GM20431 (cell line): ENCODE data around the gene PSME1.

Source experiments
- in situ Hi-C: fragments of 300-500 bp; cut with MseI, MboI; formaldehyde crosslinking; loops from one replicate; pipeline ENCODE4 v1.15.0; 2020; ENCODE audit warnings: low sequenced_read_pairs; ENCODE audit not compliant: unreplicated experiment

The PSME1 gene

DNA sequence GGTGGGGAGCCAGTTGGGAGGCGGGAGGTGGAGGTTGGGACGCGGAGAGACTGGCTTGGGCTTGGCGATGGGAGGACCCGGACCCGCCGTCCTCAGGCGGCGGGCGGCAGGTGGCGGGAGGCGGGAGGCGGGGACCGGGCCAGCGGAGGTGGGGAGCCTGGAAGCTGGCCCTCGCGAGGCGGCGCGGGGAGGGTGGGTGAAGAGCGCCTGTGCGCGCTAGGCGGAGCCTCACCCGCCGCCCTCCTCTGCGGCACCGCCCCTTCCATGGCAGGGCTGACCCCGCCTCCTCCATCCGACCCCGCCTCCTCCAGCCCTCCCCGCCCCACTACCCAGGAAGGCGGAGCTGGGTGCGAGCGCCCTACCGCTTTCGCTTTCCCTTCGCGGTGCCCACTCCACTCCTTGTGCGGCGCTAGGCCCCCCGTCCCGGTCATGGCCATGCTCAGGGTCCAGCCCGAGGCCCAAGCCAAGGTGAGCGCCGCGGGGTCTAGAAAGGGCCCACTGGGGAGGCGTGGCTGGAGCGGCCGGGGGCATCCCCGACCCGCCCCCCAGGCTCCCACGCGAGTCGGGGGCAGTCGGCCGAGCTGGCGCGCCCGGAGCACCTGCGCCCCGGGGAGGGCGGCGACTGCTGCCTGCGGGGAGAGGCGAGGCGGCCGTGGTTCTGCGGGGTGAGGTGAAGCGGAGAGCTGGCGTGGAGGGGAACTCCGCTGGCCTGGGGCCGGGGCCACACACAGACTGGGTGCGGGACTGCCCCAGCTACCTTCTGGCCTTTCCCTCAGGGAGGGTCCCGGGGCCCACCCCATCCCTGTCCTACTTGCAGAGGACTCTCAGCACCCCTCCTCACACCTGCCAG, at the start of gene PSME1:
TSS of gene PSME1 (plus strand) at position 361 of the 850 bp plus-strand sequence. CDS start at position 430, 69 bp downstream.
- in situ Hi-C loops = no loop called here

DNA sequence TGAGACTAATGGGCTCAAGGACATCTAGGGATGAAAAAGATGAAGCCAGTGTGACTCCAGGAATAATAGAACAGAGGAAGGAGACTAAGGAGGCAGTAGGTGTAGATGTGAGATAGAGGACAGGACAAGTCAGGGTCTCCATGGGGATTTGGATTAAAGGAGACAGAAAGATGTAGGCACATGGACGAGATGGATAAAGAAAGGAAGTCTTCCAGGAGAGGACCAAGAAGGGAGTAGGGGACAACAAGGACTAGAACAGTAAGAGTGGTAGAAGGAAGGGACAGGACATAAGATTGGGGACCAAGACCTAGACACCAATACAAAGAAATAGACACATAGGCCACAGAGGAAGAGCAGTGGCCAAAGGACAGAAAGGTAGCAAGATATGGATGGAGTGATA, 49.0 kb upstream of the PSME1 start:
- in situ Hi-C loops = no loop called here

DNA sequence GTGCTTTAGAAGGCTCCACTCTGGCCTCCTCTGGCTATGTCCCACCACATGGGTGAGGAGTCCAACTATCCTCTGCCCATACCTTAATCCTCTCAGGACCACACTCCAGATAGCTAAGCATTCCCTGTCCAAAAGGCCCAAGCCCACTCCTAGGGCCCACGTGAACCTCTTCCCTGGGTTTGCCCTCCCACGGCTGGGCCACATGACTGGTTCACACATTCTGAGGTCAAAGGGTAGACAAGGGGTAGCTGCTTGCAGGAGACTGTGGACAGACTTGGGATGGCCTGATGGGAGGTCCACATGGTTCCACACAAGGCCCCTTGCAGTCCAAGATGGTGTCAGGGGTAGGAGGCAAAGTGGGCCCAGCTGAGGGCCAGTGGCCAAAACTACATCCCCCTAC, 47.9 kb upstream of the PSME1 start:
- in situ Hi-C loops = no loop called here

DNA sequence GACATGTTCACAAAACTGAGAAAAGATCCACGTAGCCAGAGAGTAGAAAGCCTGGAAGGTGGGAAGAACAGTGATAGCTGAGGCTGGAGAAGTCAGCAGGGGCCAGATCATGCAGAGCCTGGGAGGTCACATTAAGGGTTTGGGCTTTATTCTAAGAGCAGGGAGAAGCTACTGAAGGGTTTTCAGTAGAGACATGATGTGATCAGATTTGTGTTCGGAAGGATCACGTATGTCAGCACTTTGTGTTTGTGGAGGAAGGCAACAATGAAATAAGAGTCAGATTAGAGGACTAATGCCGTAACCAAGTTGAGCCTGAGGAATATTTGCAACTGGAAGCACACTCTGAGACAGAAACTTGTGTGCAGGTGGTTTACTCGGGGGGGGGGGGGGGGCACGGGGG, 46.1 kb upstream of the PSME1 start:
- in situ Hi-C loops = no loop called here

DNA sequence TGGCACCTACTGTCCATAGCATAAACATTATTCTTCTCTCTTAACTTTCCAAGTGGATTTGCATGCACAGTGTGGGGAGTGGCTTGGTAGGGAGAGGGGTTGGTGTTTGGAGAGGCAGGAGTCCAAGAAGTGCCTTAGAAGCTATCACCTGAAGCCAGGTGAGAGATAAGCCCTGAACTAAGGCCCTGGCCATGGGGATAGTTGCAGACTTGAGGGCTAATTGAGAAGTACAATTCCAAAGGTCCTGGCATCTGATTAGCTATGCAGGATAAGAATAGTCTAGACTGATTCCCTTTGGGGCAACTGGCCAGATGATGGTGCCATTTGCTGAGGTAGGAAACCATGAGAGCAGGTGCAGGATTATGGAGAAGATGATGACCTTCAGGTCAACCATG, 43.9 kb upstream of the PSME1 start:
- in situ Hi-C loops = no loop called here

DNA sequence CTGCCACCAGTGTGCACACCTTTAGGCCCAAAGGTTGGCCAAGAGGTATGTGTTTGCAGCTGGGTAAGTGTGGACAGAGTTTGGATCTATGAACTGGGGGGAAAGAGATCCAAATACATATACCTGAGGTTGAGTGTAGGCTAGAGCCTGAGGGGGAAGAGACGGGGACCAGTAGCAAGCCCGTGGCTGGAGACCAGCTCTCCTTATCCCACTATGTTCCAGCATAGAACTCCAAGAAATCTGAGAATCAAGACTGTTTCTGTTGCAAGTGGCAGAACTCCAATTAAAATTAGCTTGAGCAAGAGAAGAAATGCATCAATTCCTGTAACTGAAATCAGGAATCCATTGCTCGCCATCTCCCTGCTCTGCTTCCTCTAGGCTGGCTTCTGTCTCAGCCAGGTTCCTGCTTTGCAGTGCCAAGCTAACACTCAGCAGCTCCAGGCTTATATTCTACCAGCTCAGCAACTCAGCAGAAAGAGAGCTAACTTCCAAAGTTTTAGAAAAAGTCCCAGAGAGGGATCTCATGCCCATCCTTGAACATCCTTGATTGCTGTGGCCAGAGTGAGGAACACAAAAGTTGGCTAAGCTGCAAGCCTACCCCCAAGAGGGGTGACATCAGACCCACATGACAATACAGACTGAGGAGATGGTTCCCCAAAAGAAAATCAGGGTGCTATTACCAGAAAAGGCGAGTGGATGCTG, 43.3 kb upstream of the PSME1 start:
- in situ Hi-C loops = no loop called here

DNA sequence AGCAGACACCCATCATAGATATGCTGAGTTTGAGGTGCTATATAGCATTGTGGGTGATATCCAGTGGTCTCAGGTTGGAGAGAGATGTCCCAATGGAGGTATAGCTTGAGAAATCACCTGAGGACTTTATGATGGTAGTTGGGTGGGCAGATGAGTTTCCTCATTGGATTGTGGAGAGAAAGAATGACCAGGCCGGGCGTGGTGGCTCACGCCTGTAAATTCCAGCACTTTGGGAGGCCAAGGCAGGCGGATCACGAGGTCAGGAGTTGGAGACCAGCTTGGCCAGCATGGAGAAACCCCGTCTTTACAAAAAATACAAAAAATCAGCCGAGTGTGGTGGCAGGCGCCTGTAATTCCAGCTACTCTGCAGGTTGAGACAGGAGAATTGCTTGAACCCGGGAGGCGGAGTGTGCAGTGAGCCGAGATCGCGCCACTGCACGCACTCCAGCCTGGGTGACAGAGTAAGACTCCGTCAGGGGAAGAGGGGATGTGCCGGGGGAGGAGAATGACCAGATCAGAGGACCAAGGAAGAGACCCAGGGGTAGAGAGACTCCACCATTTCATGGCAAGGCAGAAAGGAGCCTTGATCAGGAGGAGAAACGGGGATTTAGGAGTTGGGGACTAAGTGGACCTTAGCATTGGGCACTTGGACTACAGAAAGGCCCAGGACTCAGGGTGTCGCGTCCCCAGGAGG, 42.6 kb upstream of the PSME1 start:
- in situ Hi-C loops = no loop called here

DNA sequence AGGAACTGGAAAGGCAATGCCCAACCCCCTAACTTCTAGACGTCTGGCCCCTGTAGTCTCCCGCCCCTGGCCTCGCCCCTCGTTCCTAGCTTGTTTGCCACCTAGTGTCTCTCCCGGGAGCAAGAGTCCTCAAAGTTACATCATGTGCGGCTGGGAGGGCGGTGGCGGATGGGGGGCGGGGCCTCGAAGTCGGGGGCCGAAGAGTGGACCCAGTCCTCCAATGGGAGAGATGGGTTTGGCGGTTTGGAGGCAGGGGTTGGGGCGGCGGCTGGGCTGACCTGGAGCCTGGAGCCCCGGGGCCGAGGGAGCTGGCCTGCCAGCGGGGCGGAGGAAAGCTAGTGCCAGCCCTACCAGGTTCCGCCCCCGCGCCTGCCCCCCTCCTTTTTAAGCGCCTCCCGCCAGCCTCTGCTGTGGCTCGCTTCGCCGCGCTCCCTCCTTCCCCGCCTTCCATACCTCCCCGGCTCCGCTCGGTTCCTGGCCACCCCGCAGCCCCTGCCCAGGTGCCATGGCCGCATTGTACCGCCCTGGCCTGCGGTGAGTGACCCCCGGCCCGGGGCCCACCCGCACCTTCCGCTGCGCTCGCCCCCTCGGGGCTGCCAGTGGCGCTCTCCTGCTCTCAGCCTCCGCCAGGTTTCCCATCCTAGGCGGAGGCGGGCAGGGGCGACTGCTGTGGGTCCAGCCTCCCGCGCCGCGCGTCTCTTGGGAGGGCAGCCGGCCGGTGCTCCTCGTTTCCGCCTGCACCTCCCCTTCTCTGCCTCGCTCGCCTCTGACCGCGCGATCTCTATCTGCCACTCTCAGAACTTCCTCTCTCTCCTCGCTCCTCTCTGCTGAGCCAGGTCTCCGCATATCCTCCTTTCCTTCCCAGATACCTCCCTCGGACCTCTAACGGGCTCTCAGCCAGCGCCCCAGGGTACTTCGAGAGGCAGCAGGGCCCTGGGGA, 41.8 kb upstream of the PSME1 start, which contains the start of gene PCK2:
TSS of gene PCK2 (plus strand) at position 411 of the 940 bp plus-strand sequence. CDS start at position 506, 95 bp downstream.
- in situ Hi-C loops = no loop called here

DNA sequence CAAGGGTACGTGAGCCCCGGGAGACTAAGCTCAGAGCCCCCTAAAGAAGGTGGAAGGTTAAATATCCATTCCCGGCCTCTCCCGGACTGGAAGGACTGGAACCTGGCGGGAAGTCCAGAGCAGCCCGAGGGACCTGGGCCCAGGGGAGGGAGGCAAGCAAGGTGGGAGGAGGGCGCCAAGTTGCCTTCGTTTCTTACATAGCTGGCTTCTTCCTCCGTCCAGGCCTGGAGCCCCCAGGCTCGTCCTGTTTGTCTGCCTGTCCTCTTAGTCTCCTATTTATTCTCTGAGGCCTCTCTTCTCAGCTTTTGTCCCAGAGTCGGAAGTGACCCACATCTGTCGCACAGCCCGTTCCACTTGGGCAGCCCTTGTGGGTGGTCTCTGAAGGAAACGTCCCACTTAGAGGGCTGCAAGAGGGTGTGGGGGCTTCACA, 41.1 kb upstream of the PSME1 start:
- in situ Hi-C loops = no loop called here

DNA sequence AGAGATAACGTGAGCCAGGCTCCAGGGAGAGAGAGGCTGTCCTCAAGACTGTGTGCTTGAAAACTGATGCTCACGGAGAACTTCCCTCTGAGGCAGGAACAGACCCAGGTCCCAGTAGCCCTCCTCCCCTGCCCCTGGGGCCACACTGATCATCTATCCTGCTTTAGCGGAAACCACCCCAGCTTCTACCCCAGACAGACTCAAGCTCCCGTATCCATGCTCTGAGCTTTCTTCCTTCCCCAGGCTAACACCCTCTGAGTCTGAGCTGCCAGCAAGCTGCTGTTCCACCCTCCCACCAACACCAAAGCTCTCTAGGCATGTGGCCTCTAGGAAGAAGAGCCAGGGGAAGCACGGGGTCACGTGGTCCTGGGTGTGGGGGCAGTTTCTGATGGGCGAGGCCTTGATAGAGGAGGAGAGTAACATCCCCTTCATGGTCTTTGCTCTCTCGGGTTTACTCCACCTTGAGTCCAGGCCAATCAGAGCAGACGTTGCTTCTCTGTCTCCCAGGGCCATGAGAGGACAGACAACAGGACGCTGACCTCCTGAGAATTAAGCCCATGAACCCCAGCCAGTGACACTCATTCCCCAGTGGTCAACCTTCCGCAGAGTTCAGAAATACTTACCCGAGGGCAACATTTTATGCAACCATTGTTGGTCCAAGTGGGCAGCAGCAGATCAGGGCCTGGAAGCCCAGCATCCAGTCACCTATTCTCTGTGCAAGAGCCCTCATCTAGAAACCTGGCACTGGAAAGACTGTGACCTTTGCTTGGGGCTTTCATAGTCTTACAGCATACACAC, 40.5 kb upstream of the PSME1 start:
- in situ Hi-C loops = no loop called here

DNA sequence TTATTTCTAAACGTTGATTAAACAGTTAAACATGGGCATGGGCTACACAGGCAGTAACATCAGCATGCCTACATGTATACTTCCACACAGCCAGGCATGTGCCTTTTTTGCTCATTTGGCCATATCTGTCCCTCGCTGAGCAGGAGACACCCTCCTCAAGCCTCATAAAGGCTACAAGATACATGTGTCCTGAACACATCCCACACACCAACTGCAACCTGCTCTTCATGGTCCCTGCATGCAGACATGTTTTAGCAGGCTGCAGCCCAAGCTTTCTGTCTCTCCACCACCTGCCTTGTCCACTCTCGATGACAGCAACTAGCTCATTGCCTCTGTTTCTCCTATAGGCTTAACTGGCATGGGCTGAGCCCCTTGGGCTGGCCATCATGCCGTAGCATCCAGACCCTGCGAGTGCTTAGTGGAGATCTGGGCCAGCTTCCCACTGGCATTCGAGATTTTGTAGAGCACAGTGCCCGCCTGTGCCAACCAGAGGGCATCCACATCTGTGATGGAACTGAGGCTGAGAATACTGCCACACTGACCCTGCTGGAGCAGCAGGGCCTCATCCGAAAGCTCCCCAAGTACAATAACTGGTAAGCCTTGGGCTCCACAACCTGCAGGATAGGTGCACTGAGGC, 39.3 kb upstream of the PSME1 start:
- in situ Hi-C loops = no loop called here

DNA sequence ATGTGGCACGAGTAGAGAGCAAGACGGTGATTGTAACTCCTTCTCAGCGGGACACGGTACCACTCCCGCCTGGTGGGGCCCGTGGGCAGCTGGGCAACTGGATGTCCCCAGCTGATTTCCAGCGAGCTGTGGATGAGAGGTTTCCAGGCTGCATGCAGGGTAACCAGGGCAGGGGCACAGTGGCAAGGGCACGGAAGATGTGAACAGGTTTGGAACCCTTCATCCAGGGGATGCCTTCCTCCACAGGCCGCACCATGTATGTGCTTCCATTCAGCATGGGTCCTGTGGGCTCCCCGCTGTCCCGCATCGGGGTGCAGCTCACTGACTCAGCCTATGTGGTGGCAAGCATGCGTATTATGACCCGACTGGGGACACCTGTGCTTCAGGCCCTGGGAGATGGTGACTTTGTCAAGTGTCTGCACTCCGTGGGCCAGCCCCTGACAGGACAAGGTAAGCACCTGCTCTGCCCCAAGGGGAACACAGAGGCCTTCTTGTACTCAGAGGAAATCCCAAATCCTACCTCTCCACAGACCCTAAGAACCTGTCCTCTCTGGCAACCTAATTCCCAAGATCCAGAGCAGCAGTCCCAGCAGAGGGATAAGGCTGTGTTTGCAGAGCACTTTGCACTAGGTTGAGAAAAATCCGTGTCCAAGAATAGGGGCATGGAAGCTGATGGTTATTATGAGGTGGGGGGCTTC, 37.6 kb upstream of the PSME1 start:
- in situ Hi-C loops = no loop called here

DNA sequence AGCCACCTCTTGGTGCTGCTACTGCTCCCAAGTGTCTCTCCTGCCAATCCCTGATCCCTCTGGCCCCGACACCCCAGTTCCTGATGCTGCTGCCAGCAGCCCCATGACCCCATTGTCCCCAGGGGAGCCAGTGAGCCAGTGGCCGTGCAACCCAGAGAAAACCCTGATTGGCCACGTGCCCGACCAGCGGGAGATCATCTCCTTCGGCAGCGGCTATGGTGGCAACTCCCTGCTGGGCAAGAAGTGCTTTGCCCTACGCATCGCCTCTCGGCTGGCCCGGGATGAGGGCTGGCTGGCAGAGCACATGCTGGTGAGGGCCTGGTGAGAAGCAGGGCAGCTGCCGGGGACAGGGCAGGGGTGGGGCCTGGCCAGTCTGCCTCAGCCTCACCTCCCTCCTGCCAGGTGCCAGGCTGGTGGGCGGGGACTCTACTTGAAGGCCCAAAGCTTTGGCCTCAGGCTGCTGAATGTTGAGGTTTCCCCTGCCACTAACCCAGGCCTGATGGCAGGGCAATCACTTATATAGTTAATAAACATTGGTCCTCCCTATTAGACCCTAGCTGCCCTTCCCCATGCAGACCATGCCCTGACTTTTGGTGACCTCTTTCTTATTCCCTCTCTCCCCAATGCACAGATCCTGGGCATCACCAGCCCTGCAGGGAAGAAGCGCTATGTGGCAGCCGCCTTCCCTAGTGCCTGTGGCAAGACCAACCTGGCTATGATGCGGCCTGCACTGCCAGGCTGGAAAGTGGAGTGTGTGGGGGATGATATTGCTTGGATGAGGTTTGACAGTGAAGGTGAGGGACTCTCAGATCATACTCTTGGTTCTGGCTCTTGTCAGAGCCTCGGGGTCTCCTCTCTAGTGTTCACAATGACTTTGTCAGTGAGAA, 36.8 kb upstream of the PSME1 start:
- in situ Hi-C loops = no loop called here

DNA sequence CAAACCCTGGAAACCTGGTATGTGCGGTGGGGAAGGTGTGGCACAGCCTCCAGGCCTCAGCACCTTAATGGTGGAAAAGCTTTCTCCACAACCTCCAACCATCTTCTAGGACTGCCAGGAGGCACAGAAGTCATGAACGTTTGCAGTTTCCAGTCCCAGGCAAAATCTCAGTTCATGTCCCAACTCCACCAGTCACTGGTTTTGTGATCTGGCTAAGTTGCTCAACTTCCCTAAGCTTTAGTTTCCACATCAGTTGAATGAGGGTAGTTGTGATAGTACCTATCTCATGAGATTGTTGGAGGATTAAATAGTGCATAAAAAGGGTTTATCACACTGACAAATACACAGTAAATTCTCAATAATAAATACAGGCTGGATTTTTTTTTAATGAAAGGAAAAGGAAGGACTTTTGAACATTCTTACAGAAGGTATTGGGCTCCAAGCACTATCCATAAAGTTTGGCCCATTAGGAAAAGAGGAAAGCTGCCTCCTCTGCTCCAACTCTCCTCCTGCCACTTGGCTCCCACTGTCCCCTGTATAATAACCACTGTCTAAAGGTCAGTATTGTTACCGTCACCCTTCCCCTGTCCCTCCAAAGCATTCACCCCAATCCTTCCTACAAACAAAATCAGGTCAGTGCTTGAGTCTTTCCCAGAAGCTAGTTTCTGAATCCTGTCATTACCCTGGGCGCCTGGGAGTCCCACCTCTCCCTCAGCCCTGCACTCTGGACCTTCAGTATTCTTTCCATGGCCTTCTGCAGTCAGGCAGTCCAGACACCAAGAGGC, 35.6 kb upstream of the PSME1 start:
- in situ Hi-C loops = no loop called here

DNA sequence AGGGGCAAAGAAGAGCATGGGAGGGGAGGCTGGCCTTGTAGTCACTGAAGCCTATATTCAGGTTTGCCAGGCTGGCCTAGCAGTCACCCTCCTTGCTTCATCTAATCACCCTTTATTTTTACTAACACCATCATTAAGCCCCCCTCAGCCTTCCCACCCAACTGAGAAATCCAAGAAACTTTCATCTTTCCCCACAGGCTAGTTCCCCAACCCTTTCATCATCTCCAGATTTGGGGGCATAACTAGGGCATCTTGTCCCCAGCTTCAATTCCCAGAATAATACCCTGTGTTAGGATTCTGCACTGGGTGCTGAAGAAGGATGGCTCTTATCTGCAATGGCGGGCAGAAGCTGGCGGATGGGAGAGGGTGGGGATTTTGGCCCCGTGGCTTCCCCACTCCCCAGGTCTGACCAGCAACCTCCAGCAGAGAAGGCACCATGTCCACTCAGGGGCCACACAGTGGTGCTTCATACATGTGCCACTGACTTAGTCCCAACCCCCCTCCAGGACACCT, 35.0 kb upstream of the PSME1 start:
- in situ Hi-C loops = no loop called here
